HG02943 (cell line): Measurements from ENCODE around the gene UBE2J2.

Experiments used
- ATAC-seq: cut with Tn5 transposase; IDR thresholded peaks from one replicate; pipeline ENCODE4 v1.9.1; 2021; ENCODE audit warnings: mild to moderate bottlenecking, low read depth, moderate library complexity; ENCODE audit not compliant: unreplicated experiment

Gene UBE2J2

DNA sequence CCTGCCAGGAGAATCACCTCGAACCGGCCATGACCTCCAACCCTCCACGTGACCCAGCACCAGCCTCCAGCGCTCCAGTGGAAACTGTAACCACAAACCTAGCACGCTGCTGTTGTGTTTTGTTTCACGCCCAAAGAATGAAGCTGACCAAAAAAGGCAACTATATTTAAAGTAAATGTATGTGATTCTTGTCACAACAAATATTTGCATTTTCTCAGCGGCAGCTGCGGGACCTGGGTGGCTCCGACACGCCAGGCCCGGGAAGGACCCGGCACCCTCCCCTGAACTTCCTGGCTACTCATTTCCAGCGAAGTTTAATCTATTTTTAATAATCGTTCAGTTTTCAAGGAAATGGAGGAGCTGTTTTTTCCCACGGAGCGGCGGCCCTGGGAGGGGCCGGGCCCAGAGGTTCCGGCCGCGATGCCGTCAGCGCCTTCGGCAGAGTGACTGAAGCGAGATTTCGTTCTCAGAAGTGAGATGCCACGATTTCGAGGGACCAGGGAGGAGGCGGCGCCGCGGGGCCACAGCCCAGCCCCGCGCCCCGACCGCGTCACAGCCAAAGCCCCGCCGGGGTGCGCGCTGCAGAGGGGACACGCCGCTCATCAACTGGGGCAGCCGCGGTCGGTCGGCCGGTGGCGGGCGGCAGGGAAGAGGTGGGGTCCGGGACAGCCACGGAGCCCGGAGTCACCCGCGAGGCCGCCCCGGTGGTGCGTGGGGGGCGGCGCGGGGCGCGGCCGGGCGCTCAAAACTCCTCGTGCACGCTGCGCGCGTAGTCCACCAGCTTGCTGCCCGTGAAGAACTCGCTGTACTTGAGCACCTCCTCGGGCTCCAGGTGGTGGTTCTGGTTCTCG lies 56.7 kb downstream of the UBE2J2 start:
- ATAC-seq, result no peak

DNA sequence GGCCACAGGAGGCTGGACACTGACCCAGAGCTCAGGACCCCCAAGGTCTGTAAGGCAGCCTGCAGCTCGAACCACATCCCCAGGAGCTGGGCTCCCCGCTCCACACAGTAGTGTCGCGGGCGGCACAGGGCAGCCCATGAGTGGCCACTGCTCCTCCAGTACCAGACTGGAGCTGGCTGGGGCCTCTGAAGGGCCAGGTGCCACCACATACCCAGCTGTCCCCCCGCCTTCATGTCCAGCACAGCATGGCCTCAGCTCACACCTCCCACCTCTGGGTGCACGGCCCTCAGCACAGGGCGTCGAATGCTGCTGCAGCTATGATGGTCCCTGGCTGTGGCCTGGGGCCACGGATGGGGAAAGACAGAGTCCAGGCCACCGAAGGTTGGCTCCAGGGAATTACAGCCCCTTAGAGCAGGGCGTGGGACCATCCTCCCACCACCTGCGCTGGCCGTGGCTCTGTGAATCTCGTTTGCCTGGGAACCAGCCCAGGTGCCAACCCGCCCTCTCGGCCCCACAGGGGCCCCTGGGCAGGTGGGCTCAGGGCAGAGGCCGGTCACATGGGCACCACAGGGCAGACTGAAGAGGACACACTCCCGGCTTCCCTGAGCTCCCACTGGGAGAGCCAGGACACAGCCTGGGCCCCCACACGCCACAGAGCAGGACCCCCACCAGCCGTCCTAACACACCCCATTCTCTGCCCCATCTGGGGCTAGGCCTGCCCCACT lies 57.6 kb downstream of the UBE2J2 start:
- no peak for ATAC-seq

DNA sequence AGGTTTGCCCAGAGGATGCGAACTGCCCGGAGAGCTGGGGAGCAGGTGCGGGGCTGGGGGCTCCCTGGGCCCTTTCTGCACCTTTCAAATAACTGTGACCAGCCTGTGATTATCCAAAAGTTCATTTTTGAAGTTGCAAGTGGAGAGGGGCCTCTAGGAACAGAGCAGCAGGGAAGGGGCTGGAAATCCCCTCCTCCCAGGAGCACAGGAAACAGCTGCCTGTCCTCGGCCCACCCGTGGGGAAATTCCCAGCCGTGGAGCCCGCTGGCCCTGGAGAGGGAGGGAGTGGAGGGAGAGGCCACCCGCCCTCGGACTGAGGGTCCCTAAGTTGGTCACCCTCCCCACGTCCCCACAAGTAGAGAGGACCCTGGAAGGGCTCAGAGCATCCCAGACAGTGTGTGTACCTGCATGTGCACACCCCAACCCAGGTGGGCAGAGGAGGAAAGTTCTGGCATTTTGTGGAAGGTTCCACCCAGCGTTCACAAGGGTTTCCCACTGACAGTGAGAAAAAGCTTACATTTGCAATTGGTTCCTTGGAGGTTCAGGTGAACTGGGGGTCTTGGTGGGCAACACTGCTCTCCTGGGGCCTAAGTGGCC lies 58.5 kb downstream of the UBE2J2 start:
- no peak for ATAC-seq

DNA sequence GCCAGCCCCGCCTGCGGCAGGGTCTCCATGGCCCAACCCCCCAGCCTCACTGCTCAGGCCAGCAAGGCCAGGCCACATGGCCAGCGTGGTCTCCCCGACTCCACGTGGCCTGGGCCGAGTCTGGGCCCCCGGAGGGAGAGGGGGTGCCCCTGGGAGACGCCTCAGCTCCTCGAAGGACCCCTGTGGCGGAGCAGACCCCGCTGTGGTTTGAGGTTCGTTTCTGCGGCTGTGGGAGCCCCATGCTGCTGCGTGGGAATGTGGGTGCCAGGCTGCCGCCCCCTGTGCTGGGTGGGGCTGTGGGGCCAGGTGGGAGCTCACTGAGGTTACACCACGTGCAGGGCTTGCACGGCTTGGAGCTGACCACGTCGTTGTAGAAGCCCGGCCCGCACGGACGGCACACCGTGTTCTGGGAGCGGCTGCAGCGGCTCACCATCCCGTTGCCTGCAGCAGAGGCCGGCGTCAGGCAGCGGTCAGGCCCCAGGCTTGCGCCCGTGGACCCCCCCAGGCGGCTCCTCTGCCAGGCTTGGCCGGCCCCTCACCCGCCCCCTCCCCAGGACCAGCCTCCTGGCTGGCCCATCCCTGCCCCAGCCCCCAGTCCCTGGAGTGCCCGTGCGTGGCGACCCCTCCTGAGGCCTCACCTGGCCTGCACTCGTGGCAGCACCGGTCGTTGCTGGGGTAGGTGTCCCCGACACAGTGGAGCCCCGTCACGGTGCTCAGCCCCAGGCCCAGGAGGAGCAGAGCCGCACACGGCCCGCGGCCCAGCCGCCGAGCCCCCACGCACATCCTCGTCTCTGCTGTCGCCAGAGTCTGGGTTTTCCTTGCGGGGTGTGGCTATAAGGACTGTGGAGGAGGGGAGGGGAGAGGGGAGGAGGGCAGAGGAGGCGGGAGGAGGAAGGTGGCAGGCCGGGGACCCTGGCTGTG lies 60.0 kb downstream of the UBE2J2 start, which contains the start of gene TNFRSF4:
TNFRSF4 (minus strand) TSS at position 809 of the 921 bp plus-strand sequence; CDS start at position 783, 26 bp downstream.
- no peak for ATAC-seq

DNA sequence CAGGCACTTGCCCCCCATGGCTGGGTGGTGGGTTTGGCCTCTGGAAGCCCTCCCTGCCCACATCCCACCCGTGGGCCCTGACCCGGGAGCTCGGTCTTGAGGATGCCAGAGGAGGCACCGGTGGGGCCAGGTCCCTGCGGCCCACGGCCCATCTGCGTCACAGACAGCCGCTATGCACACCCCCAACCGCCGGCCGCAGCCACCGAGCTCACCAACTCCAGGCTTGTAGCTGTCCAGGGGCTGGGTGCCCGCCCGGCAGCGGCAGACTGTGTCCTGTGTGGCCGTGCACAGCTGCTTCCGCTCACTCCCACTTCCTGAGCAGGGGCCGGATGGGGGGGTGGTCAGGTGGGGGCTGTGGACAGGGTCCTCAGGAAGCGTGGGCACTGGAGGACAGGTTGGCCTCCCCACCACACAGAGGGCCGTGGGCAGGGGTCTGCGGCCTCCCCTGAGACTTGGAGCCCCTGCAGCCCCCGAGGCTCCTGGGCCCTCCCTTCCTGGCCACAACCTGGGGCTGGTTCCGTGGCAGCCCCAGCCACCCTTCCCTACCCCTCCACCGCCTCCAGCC lies 60.8 kb downstream of the UBE2J2 start:
- ATAC-seq, result no peak

DNA sequence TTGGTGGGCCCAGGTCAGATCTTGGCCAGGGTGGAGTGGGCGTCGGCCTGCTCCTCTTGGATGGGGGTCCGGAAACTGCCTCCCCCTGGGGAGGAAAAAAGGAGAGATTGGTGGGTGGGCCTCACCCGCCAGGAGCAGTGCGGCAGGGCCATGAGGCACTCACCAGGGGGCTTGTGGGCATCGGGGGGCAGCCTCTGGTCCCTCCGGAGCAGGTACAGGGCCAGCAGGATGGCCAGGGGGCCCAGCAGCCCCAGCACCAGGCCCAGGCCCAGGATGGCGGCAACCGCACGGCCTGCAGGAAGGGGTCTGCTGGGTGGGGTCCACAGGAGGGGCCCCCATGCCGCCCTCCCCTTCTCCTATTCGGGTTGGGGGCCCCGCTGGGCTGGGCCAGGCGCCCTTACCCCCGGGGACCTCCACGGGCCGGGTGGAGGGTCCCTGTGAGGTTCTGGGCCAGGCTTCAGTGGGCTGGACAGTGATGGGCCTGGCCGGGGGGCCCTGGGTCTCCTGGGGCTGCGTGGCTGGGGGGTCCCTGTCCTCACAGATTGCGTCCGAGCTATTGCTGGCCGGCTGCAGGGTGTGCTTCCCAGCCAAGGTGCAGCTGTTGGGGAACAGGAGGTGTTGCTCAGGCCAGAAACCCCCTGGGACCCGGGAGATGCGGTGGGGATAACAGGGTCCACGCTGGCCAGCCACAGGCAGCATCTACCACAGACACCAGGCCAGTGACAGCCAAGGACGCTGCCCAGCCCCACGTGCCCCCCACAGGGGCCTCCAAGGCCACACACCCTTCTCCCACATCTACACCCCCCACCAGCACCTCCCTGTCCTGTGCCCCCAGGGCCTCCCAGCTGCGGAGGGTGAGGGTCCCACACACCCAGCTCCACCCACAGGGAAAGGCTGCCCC lies 61.9 kb downstream of the UBE2J2 start:
- no peak for ATAC-seq

DNA sequence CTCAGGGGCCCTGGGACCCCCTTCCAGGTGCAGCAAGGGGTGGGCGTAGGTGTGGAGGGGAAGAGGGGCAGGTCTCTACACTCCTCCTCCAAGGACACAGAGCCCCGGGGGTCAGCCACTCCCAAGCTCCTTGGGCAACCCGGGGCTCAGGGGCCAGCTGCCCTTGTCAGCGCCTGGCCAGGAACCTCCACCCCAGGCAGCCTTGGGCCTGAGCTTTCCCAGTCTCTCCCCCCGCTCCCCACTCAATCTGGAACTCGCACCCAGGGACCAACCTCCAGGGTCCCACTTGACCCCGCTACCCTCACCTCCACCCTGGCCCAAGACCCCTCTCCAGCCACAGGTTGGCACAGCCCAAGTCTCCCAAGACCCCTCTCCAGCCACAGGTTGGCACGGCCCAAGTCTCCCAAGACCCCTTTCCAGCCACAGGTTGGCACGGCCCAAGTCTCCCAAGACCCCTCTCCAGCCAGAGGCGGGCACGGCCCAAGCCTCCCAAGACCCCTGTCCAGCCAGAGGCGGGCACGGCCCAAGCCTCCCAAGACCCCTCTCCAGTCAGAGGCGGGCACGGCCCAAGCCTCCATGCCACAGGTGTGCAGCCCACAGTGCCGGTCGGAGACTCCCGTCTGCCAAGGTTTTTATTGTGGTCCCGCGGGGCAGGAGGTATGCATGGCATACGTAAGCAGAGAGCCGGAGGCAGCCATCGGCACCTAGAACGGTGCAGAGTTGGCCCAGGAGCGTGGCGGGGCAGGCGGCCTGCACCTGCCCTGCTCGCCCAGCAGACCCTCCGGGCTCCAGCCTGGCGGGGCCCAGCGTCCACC lies 62.7 kb downstream of the UBE2J2 start:
- ATAC-seq, result no peak

DNA sequence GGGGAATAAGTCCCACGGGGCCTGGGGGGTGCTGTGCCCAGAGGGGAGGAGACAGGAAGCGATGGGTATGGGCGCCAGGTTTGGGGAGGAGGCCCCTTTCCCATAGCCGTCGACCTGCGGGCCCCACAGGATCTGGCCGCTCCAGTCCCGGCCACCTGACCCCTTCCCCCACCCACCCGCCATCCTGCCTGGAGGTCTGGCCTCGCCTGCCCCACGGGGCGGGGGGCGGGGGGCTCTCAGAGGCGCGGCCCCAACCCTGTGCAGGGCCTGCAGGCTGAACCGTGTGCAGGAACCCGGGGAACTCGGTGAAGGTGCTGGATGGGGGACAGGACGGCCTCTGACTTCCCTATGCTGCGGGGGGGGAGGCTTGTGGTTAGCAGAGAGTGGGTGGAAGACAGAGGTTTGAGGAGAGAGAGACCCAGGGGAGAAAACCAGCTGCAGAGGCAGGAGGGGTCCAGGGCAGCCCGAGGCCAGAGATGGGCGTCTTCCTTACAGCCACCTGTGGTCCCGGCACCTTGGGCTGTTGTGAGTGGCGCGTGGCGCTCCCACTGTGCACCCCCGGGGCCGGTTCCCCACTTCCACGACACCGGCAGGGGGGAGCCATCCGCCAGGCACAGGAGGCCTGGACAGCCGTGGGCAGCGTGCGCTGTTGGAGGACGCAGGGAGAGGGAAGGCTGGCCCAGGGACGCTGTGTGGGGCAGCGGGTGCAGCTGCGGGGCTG lies 64.8 kb downstream of the UBE2J2 start:
- no peak for ATAC-seq

DNA sequence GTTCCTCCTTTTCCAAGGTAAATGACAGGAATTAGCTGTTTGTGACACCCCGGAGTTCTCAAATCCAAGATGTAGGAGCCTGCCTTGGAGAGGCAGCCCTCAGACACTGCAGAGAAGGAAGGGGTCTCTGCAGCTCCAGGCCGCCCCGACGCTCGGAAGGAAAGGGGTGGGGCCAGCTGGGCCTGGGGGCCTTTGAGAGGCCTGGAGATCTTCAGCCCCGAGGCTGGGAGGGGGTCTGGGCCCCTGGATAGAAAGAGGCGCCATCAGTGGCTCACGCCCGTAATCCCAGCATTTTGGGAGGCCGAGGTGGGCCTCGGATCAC lies 66.1 kb downstream of the UBE2J2 start:
- no peak for ATAC-seq

DNA sequence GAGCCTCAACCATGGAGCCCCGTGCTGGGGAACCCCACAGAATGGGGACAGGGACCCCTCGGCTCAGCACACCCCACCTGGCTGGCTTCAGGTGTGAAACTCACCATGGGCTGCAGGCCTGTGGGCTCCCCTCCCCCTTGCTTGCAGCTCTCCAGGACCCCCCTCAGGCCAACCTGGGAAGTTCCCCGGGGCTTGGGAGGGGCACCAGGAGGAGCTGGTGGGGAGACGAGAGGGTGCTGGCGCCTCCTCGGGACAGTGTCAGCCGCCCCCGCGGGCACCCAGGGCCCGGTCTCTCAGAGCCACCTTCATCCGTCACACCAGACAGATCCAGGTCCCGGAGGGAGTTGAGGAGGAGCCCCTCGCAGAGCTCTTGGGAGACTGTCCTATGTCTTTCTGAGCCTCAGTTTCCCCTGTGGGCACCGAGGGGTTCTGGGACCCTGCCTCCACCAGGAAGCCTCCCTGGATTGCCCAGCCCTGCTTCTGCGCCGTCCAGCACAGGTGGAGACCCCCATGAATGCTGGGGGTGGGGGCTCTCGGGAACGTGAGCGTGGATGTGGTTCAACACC lies 66.6 kb downstream of the UBE2J2 start:
- ATAC-seq, result no peak

DNA sequence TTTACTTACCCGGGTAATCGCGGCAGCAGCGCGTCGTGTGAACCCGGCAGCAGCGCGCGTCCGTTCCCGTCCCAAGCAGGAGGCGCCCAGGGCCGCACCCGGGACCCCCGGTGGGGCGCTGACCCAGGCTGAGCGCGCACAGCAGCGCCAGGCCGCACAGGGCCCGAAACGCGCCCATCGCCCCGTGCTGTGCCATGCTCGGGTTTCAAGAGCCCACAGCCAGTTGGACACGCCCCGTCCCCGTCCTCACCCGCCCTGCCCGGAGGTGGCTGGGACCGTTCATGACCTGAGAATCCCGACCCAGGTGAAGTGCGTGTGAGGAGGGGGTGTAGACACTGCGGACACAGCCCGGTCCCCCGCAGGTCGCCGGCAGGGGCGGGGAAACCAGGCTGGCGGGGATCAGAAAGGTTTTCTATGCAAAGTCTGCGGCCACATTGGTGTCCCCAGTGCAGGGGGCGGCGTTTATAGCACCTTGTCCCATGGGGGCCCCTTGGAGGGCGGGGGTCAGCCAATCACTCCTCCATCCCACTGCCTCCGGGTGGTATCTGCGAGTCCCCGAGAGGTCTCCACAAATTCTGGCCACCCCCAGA lies 67.2 kb downstream of the UBE2J2 start, which contains the start of gene TNFRSF18:
TNFRSF18 (minus strand) TSS at position 217 of the 590 bp plus-strand sequence; CDS start at position 196, 21 bp downstream.
- no peak for ATAC-seq

DNA sequence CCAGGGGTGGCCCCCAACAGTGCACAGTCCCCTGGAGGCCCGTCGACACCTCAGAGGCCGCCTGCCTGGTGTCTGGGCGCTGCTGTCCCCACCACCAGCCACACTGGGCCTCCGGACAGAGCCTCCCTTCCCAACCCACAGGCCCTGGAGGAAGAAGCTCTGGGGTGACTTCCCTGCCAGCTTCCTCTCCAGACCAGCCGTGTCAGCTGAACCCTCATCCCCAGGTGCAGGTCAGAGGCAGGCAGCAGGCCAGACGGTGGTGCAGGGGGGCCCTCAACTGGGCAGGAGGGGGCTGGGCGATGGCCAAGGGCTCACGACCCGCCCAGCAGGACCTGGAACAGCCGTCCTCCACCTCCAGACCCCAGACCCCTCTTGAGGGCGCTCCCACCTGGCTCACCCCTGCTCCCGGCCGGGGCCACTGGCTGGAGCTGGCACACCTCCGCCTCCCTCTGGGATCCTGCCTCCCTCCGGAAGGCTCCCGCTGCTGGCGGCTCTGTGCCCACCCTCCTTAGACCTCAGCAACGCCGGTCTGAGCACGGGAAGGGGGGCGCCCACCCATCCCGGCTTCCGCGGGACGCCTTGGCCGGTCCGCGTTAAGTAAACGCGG lies 67.8 kb downstream of the UBE2J2 start:
- no peak for ATAC-seq

DNA sequence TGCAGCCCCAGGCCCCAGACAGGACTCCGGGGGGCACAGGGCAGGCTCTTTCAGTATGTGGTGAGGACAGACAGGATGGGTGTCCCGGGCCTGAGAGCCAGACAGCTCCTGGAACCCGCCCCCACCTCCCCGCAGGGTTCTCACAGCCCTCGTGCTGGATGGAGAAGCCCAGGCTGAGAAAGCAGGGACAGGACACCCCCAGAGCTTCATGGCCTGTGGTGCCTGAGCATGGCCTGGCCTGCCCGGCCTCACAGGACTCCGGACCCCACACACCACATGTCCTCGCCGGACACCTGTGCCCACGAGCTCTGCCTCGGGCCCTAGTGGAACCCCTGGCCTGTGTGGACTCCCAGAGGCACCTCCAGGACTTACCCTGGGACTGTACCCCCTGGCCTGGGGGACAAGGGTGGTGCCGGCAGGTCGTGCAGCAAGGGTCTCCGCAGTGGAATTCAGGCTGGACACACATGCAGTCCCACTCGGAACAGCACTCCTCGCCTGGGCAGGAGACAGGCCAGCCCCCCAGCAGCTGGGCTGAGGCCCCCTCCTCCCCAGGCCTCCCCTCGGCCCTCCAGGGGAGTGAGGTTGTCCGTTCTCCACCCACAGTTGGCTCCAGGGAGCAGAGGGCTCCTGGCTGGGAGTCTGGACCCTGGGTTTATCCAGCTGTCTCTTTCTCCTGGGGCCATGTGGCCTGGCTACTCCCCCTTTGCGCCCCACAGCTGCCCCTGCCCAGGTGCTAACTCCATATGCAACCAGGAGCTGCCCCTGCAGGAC lies 68.5 kb downstream of the UBE2J2 start:
- ATAC-seq, result no peak

DNA sequence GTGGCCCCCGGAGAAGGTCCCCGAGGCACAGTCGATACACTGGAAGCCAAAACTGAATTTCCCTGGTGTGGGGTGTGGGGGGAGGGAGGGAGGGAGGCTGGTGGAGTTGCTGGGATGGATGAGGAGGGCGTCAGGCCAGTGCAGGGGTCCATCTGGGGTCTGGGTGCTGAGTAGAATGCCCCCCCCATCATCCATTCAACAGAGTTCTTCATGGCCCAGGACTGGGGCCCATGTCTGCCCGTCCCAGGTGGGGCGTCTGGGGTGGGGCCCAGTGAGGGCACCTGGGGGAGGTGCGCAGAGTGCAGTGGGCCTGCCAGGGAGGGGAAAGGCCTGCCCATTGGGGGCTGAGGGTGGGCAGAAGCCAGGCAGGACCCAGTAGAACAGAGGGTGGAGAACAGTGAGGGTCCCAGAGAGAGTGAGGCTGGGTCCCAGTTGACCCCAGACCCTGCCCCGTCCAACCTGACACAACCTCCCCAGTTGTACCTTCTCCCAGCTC lies 69.2 kb downstream of the UBE2J2 start:
- ATAC-seq, result no peak
